HL-60 (cell line): ENCODE data around the gene MTFP1.

Source experiments
- GABPA ChIP-seq: IDR thresholded peaks from 2 replicates; pipeline ENCODE4 v1.6.1; 2012; ENCODE audit warnings: low read depth
- POLR2AphosphoS5 ChIP-seq: IDR thresholded peaks from 2 replicates; pipeline ENCODE4 v1.6.1; 2012; ENCODE audit warnings: low read depth
- TF ChIP-seq, protein P1 (sequence below): IDR thresholded peaks from one replicate; pipeline ENCODE4 v1.5.1; 2011; ENCODE audit warnings: low read length, control low read depth, inconsistent platforms; ENCODE audit not compliant: insufficient read depth
- TF ChIP-seq, protein P2 (sequence below): IDR thresholded peaks from 2 replicates; pipeline ENCODE4 v1.6.1; 2012; ENCODE audit warnings: low read depth; ENCODE audit not compliant: insufficient replicate concordance

DNA sequence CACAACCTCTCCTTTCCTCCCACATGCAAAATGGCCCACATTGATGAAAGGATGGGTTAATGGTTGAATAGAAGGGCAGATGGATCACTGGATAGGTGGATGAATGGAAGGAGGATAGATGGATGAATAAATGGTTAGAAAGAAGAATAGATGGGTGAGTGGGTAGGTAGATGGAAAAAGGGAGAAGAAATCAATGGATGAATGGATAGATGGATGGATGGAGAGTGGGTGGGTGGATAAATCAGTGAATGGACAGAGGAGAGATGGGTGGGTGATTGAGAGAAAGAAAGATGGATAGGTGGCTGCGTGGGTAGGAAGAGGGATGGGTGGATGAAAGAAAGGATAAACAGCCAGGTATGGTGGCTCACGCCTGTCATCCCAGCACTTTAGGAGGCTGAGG lies 45.1 kb downstream of the MTFP1 start:
- TF ChIP-seq, protein P1, sequence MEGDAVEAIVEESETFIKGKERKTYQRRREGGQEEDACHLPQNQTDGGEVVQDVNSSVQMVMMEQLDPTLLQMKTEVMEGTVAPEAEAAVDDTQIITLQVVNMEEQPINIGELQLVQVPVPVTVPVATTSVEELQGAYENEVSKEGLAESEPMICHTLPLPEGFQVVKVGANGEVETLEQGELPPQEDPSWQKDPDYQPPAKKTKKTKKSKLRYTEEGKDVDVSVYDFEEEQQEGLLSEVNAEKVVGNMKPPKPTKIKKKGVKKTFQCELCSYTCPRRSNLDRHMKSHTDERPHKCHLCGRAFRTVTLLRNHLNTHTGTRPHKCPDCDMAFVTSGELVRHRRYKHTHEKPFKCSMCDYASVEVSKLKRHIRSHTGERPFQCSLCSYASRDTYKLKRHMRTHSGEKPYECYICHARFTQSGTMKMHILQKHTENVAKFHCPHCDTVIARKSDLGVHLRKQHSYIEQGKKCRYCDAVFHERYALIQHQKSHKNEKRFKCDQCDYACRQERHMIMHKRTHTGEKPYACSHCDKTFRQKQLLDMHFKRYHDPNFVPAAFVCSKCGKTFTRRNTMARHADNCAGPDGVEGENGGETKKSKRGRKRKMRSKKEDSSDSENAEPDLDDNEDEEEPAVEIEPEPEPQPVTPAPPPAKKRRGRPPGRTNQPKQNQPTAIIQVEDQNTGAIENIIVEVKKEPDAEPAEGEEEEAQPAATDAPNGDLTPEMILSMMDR: no peak
- TF ChIP-seq POLR2AphosphoS5: no peak
- TF ChIP-seq, protein P2, sequence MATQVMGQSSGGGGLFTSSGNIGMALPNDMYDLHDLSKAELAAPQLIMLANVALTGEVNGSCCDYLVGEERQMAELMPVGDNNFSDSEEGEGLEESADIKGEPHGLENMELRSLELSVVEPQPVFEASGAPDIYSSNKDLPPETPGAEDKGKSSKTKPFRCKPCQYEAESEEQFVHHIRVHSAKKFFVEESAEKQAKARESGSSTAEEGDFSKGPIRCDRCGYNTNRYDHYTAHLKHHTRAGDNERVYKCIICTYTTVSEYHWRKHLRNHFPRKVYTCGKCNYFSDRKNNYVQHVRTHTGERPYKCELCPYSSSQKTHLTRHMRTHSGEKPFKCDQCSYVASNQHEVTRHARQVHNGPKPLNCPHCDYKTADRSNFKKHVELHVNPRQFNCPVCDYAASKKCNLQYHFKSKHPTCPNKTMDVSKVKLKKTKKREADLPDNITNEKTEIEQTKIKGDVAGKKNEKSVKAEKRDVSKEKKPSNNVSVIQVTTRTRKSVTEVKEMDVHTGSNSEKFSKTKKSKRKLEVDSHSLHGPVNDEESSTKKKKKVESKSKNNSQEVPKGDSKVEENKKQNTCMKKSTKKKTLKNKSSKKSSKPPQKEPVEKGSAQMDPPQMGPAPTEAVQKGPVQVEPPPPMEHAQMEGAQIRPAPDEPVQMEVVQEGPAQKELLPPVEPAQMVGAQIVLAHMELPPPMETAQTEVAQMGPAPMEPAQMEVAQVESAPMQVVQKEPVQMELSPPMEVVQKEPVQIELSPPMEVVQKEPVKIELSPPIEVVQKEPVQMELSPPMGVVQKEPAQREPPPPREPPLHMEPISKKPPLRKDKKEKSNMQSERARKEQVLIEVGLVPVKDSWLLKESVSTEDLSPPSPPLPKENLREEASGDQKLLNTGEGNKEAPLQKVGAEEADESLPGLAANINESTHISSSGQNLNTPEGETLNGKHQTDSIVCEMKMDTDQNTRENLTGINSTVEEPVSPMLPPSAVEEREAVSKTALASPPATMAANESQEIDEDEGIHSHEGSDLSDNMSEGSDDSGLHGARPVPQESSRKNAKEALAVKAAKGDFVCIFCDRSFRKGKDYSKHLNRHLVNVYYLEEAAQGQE: no peak
- TF ChIP-seq GABPA: no peak
